ENCODE measurements around the gene ZNF648. TPM values are rescaled to one million over a fixed set of nuclear protein-coding genes. Genes with fewer than 3 reads are reported as not detected.

Gene ZNF648
- total and polyA plus RNA-seq, 2 donors (not counting 1 experiment from before 2014, with no cell fraction given) = not detected

- no peak for DNase-seq (ENCODE audit: low read depth in 2 of 2)
These were observed 29.3 kb downstream of the ZNF648 start for GRCh38 chr1:182032251-182032650.

GRCh38 chr1:182029379-182030331 is 31.9 kb downstream of the ZNF648 start:
- peak; percentile 6 to 20 for TF ChIP-seq CTCF (conservative IDR thresholded peaks at IDR 0.05 in 1 of 2, IDR thresholded peaks at IDR 0.05 in 1 of 2; ENCODE audit: low read depth in 1 of 2, low read length in 2 of 2)
- no peak for TF ChIP-seq EZH2 (IDR thresholded peaks at IDR 0.05; ENCODE audit: low read length, missing control alignments)
- H3K4me1 ChIP-seq (ENCODE audit: control insufficient read depth, extremely low read depth, insufficient read depth, low read length) = no peaks in the 10 kb centered on the region
- H4K20me1 ChIP-seq (ENCODE audit: control insufficient read depth, extremely low read depth, insufficient read depth, low read length) = no peaks in the 10 kb centered on the region
- H3K4me2 ChIP-seq (ENCODE audit: extremely low read depth, insufficient read depth, low read length) = peak overlapping the region; percentile 58
- H3K9me3 ChIP-seq (ENCODE audit: control insufficient read depth, insufficient read depth, low read depth, low read length) = no peaks in the 10 kb centered on the region
- no peaks in the 10 kb centered on the region for H3K79me2 ChIP-seq (ENCODE audit: control insufficient read depth, insufficient read depth, low read length)
- no peak overlapping the region for H3K9ac ChIP-seq (ENCODE audit: insufficient read depth, low read length)
- H3K27ac ChIP-seq (ENCODE audit: insufficient read depth, low read length) = no peak overlapping the region
- peak; percentile 82 to 86 for DNase-seq (ENCODE audit: low read depth in 2 of 2)
- peak overlapping the region; percentile 90 for H2AFZ ChIP-seq (ENCODE audit: low read length)
- no peaks in the 10 kb centered on the region for H3K36me3 ChIP-seq (ENCODE audit: control insufficient read depth, insufficient read depth, low read length)
- no peaks in the 10 kb centered on the region for H3K27me3 ChIP-seq (ENCODE audit: control insufficient read depth, insufficient read depth, low read length)
- H3K4me3 ChIP-seq (replicated peaks in 1 of 4; ENCODE audit: control extremely low read depth in 1 of 4, insufficient read depth in 1 of 4, low read depth in 3 of 4, low read length in 4 of 4) = peak overlapping the region; percentile 32 to 63 (median 50)

More at GRCh38 chr1:182032251-182032650, 29.3 kb downstream of the ZNF648 start:
- no peaks in the 10 kb centered on the region for H4K20me1 ChIP-seq (ENCODE audit: control insufficient read depth, extremely low read depth, insufficient read depth, low read length)
- no peaks in the 10 kb centered on the region for H3K4me1 ChIP-seq (ENCODE audit: control insufficient read depth, extremely low read depth, insufficient read depth, low read length)
- no peak overlapping the region for H3K9ac ChIP-seq (ENCODE audit: insufficient read depth, low read length)
- H3K4me2 ChIP-seq (ENCODE audit: extremely low read depth, insufficient read depth, low read length) = no peak overlapping the region
- no peak for TF ChIP-seq CTCF (conservative IDR thresholded peaks at IDR 0.05 in 1 of 2, IDR thresholded peaks at IDR 0.05 in 1 of 2; ENCODE audit: low read depth in 1 of 2, low read length in 2 of 2)
- TF ChIP-seq EZH2 (IDR thresholded peaks at IDR 0.05; ENCODE audit: low read length, missing control alignments) = no peak
- no peak overlapping the region for H2AFZ ChIP-seq (ENCODE audit: low read length)
- H3K27ac ChIP-seq (ENCODE audit: insufficient read depth, low read length) = no peak overlapping the region
- no peaks in the 10 kb centered on the region for H3K9me3 ChIP-seq (ENCODE audit: control insufficient read depth, insufficient read depth, low read depth, low read length)
- no peaks in the 10 kb centered on the region for H3K27me3 ChIP-seq (ENCODE audit: control insufficient read depth, insufficient read depth, low read length)
- H3K4me3 ChIP-seq (replicated peaks in 1 of 4; ENCODE audit: control extremely low read depth in 1 of 4, insufficient read depth in 1 of 4, low read depth in 3 of 4, low read length in 4 of 4) = no peak overlapping the region
- H3K79me2 ChIP-seq (ENCODE audit: control insufficient read depth, insufficient read depth, low read length) = no peaks in the 10 kb centered on the region
- no peaks in the 10 kb centered on the region for H3K36me3 ChIP-seq (ENCODE audit: control insufficient read depth, insufficient read depth, low read length)

- Histone ChIP-seq H3K9me3 (ENCODE audit: control insufficient read depth, insufficient read depth, low read depth, low read length) (no peaks in the 10 kb centered on the region), H4K20me1 (ENCODE audit: control insufficient read depth, extremely low read depth, insufficient read depth, low read length) (no peaks in the 10 kb centered on the region), H3K27ac (ENCODE audit: insufficient read depth, low read length) (no peak overlapping the region), H3K79me2 (ENCODE audit: control insufficient read depth, insufficient read depth, low read length) (no peaks in the 10 kb centered on the region), H3K9ac (ENCODE audit: insufficient read depth, low read length) (no peak overlapping the region), H3K4me2 (ENCODE audit: extremely low read depth, insufficient read depth, low read length) (peak overlapping the region; percentile 58), H3K27me3 (ENCODE audit: control insufficient read depth, insufficient read depth, low read length) (no peaks in the 10 kb centered on the region), H3K4me1 (ENCODE audit: control insufficient read depth, extremely low read depth, insufficient read depth, low read length) (no peaks in the 10 kb centered on the region), H3K36me3 (ENCODE audit: control insufficient read depth, insufficient read depth, low read length) (no peaks in the 10 kb centered on the region), H3K4me3 (replicated peaks in 1 of 4; ENCODE audit: control extremely low read depth in 1 of 4, insufficient read depth in 1 of 4, low read depth in 3 of 4, low read length in 4 of 4) (peak overlapping the region in 3 of 4 experiments; percentile 32 to 61 (median 49)), H2AFZ (ENCODE audit: low read length) (peak overlapping the region; percentile 90)
- TF ChIP-seq EZH2 (IDR thresholded peaks at IDR 0.05; ENCODE audit: low read length, missing control alignments) (no peak), CTCF (conservative IDR thresholded peaks at IDR 0.05 in 1 of 2, IDR thresholded peaks at IDR 0.05 in 1 of 2; ENCODE audit: low read depth in 1 of 2, low read length in 2 of 2) (no peak)
- DNase-seq (ENCODE audit: low read depth in 2 of 2) = peak in 1 of 2 donors; percentile 0
These were observed 32.5 kb downstream of the ZNF648 start for GRCh38 chr1:182029002-182029378.

Data from fibroblast of lung (primary cell).